ENCODE measurements around the gene POM121L2. TPM values are rescaled to one million over a fixed set of nuclear protein-coding genes. Genes with fewer than 3 reads are reported as not detected.

POM121L2 gene
- total and polyA plus RNA-seq, 9 of the 15 experiments (the other 6 are each of a cell fraction or from before 2014, with no cell fraction given): 0.23 to 0.45 TPM; not detected in 7

DNA sequence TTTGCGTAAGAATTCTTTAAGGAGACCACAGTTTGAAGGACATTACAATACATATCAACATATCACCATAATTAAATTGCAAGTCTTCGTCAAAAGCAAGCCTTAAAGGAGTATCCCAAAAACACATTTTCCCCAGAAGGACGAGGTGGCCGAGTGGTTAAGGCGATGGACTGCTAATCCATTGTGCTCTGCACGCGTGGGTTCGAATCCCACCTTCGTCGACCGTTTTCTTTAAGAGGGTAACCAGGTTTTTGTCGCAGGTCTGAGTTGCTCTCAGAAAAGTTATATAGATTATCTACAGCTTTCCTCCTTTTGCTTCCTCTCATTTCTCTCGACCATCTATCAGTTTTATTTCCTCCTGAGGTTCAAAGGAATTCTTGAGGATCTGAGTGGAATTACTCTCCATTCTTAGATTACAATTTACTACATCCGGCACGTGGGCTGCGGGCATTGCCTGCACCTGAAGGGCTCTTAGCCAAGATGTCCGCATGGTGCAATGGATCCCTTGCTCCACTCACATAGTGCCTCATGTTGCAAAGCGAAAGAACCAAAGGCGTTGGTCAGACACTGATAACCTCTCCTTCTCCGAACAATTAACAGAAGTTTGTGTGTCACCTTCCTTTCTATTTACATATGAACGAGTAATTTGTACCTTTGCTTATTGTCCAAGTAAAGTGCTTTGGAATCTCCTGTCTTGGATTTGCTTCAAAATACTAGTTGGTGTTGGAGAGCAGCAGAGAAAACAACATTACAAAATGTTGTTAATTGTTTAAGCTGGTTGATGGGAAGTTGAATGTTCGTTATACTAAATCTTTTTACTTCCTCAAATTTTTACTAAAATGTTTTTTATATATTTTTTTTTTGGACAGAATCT lies 14.0 kb downstream of the POM121L2 start (continued):
- TF ChIP-seq, protein P1, sequence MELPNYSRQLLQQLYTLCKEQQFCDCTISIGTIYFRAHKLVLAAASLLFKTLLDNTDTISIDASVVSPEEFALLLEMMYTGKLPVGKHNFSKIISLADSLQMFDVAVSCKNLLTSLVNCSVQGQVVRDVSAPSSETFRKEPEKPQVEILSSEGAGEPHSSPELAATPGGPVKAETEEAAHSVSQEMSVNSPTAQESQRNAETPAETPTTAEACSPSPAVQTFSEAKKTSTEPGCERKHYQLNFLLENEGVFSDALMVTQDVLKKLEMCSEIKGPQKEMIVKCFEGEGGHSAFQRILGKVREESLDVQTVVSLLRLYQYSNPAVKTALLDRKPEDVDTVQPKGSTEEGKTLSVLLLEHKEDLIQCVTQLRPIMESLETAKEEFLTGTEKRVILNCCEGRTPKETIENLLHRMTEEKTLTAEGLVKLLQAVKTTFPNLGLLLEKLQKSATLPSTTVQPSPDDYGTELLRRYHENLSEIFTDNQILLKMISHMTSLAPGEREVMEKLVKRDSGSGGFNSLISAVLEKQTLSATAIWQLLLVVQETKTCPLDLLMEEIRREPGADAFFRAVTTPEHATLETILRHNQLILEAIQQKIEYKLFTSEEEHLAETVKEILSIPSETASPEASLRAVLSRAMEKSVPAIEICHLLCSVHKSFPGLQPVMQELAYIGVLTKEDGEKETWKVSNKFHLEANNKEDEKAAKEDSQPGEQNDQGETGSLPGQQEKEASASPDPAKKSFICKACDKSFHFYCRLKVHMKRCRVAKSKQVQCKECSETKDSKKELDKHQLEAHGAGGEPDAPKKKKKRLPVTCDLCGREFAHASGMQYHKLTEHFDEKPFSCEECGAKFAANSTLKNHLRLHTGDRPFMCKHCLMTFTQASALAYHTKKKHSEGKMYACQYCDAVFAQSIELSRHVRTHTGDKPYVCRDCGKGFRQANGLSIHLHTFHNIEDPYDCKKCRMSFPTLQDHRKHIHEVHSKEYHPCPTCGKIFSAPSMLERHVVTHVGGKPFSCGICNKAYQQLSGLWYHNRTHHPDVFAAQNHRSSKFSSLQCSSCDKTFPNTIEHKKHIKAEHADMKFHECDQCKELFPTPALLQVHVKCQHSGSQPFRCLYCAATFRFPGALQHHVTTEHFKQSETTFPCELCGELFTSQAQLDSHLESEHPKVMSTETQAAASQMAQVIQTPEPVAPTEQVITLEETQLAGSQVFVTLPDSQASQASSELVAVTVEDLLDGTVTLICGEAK (IDR thresholded peaks at IDR 0.05): peak; percentile 88
- TF ChIP-seq, protein P1 (CRISPR knock-in tag; IDR thresholded peaks at IDR 0.05): no peak; the same call in 1 of the 2 replicates
- TF ChIP-seq ZNF121 (CRISPR knock-in tag; conservative IDR thresholded peaks at IDR 0.05) (no peak), TBL1XR1 (IDR thresholded peaks at IDR 0.05; ENCODE audit: low read length in 2 of 2) (peak in 1 of 2 experiments; percentile 91; a peak in 2 of 4 replicates), ARNT (IDR thresholded peaks at IDR 0.05) (peak; percentile 41 to 51; a peak in 2 of 4 replicates), ZNF232 (CRISPR knock-in tag; IDR thresholded peaks at IDR 0.05) (0 out of 2 replicates have a peak, but pooled peaks have one; percentile 74), ZNF174 (CRISPR knock-in tag; IDR thresholded peaks at IDR 0.05) (no peak), FOXK1 (CRISPR knock-in tag; IDR thresholded peaks at IDR 0.05; ENCODE audit: borderline replicate concordance) (peak; percentile 90; the same call in 1 of the 2 replicates)
- TF ChIP-seq, protein P2, sequence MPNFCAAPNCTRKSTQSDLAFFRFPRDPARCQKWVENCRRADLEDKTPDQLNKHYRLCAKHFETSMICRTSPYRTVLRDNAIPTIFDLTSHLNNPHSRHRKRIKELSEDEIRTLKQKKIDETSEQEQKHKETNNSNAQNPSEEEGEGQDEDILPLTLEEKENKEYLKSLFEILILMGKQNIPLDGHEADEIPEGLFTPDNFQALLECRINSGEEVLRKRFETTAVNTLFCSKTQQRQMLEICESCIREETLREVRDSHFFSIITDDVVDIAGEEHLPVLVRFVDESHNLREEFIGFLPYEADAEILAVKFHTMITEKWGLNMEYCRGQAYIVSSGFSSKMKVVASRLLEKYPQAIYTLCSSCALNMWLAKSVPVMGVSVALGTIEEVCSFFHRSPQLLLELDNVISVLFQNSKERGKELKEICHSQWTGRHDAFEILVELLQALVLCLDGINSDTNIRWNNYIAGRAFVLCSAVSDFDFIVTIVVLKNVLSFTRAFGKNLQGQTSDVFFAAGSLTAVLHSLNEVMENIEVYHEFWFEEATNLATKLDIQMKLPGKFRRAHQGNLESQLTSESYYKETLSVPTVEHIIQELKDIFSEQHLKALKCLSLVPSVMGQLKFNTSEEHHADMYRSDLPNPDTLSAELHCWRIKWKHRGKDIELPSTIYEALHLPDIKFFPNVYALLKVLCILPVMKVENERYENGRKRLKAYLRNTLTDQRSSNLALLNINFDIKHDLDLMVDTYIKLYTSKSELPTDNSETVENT (CRISPR knock-in tag; IDR thresholded peaks at IDR 0.05): no peak
- TF ChIP-seq, protein P3, sequence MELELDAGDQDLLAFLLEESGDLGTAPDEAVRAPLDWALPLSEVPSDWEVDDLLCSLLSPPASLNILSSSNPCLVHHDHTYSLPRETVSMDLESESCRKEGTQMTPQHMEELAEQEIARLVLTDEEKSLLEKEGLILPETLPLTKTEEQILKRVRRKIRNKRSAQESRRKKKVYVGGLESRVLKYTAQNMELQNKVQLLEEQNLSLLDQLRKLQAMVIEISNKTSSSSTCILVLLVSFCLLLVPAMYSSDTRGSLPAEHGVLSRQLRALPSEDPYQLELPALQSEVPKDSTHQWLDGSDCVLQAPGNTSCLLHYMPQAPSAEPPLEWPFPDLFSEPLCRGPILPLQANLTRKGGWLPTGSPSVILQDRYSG (tag; conservative IDR thresholded peaks at IDR 0.05; ENCODE audit: low read depth): peak; percentile 68; the same call in 1 of the 2 replicates
- TF ChIP-seq, protein P4, sequence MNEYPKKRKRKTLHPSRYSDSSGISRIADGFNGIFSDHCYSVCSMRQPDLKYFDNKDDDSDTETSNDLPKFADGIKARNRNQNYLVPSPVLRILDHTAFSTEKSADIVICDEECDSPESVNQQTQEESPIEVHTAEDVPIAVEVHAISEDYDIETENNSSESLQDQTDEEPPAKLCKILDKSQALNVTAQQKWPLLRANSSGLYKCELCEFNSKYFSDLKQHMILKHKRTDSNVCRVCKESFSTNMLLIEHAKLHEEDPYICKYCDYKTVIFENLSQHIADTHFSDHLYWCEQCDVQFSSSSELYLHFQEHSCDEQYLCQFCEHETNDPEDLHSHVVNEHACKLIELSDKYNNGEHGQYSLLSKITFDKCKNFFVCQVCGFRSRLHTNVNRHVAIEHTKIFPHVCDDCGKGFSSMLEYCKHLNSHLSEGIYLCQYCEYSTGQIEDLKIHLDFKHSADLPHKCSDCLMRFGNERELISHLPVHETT (CRISPR knock-in tag; conservative IDR thresholded peaks at IDR 0.05 in 1 of 2, IDR thresholded peaks at IDR 0.05 in 1 of 2): no peak; a peak in 1 of 4 replicates
